Activated CD8-positive, alpha-beta memory T cell treated with anti-CD3 and anti-CD28 coated beads, Interleukin-2, amount 50 U/mL, for 4 hours (primary cell): Measurements from ENCODE around the gene ASIC4.
A peak's percentile ranks its signal among the peaks of the same experiment; 100 is the strongest.

ENCODE experiments used
- DNase-seq: peaks from one replicate; pipeline ENCODE4 v3.0.0-alpha.2; 2020

The ASIC4 gene

GRCh38 chr2:219537657-219538488 is 23.6 kb downstream of the ASIC4 start:
- DNase-seq = no peak

DNA sequence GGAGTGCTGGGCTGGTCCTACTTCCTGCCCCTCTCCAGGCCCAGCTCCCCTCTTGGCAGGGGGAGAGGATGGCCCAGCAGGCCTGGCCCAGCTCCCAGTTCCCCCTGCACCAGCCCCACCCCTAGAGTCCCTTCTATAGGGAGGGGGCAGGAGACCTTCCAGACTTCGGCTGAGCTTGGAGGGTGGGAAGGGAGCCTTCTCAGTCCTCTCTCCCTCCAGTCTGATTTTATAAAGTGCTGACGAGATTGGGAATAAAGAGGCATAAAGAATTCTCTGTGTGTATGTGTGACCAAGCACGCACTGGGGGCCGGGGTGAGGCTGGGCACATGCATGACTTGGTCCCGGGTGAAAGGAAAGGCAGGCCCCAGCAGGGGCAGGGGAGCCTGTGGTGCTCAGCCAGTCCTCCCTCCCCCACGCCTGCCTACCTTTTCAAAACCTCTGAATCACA is 24.2 kb downstream of the ASIC4 start:
- DNase-seq = no peak

DNA sequence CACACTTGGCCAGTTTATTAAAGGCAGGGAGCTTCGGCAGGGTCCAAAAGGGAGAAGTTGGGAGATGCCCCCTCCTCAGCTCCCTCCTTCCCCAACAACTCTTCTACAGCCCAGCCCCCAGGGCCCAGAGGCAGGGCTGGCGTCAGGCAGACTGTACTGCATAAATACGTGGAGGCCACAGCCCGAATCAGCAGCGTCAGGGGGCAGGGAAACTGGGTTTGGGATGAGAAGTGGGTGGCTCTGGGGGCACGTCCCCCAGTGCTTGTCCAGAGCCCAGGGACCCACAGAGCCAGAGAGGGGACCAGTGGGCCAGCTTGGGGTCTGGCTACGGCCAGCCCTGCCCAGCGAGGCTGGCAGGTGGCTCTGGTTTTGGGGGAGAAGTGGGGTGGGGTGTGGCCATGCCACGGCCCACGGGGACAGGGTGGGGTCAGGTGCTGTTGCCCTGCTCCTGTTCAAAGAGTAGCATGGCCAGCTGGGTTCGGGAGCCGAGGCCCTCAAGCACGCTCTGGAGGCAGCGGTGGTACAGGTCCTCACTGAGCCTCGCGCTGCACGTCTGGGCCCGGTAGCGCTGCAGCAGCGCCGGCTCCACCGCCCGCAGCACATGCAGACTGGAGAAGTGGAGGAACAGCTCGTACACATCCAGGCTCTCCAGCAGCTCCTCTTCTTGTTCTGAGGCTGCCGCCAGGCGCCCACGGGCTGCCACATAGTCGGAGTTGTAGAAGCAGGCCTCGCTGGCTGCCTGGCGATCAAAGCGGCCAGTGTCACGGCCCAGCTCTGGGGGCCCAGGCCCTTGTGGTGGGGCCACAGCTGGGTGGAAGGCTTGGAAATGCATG is 24.9 kb downstream of the ASIC4 start:
- no peak for DNase-seq

- DNase-seq = no peak
Measured at GRCh38 chr2:219539926-219540678, 25.8 kb downstream of the ASIC4 start.

GRCh38 chr2:219540784-219541504 is 26.7 kb downstream of the ASIC4 start:
- DNase-seq = no peak

DNA sequence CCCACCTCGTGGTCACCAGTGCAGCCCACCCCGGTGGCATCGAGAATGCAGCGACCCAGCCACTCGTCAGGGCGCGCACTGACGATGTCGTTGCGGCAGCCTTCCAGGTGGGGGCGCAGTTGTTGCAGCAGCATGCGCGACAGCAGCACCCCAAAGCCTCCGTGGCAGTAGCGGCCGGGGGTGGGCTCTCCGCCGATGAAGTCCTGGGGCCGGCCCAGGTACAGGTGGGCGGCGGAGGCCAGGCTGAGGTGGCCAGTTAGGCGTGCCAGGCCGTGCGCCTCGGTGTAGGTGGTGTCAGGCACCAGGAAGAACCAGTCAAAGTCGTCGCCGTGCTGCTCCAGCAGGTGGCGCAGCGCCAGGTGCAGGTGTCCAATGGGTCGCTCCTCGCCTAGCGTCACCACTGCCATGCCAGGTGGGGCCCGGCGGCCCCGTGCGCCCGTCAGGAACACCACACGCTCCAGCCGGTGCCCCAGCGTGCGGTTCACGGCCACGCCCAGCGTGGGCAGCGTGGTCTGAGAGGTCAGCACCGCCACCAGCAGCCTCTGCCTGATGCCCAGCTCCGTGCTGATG is 27.4 kb downstream of the ASIC4 start:
- peak; percentile 88 for DNase-seq

DNA sequence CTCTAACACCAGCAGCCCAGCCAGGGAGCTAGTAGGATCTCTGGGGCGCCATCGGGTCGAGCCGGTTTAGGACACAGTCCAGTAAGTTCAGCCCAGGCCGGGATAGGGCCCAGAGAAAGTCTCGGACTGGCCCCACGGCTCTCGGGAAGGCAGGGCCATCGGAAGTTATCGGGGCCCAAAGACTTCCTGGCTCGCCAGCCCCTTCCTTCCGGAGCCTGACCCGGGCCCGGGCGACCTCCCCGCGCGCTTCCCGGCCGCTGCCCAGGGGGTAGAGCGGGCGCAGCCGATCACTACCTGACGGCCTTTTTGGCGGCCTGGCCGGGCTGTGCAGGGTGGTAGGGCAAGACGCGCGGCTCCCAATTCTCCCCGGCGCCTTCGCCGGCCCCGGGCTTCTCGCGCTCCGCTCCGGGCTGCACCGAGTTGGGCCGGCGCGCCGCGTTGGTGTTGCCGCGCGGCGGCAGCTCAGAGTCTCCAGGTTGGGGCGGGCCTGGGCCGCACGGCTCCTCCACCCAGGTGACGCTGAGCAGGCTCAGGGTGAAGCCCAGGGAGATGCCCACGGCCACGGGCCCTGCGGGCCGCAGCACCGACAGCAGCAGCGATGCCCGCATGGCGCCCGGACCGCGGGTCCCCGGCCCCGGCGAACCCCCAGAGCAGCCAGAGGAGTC is 28.8 kb downstream of the ASIC4 start:
- DNase-seq = no peak

GRCh38 chr2:219543596-219544358 is 29.5 kb downstream of the ASIC4 start, which contains the start of the genes CHPF and TMEM198:
TSS of gene CHPF (minus strand) at chr2:219543809. CDS start at chr2:219543538, 271 bp downstream.
TSS of gene TMEM198 (plus strand) at chr2:219544028. CDS start at chr2:219544728, 700 bp downstream.
- DNase-seq = peak; percentile 90

DNA sequence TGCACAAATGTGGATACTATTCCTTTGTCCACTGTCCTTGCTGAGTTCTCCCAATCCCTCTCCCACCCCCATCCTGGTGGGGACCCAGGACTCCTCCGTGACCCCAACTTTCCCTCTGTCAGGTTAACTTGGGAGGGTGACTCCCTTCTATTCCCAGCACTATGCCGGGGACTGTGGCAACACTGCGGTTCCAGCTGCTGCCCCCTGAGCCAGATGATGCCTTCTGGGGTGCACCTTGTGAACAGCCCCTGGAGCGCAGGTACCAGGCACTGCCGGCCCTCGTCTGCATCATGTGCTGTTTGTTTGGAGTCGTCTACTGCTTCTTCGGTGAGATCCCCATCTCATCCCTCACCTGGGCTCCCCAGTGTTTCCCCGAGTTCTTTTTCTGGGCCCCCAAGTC is 30.3 kb downstream of the ASIC4 start:
- DNase-seq = no peak

DNA sequence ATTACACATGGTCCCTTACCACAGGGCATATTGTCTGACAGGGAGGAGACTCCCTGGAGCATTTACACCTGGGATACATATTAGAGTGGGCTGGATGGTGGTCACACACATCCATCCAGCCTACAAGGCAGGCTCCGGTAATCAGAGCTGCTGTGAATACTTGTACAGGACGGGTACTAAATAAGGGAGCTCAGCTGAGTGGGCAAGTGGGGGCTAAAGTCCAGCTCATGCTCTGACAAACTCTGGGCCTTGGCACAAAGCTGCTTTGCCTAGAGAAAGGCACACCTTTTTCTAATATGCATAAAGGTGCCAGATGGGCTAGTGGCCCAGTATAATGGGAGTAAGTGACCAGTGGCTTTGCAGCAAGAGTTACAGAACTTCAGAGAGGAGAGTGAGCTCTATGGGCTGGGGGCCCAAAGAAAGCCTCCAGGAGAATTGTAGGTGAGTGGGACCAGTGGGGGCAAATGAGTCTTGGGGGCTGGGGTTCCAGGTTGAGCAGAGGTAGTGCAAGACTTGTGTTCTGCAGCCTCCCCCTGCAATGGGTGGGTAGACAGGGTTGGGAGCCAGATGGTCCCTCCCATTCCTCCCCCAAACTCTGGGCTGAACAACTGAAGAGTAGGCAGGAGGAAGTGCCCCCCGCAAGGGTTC is 31.1 kb downstream of the ASIC4 start:
- DNase-seq = no peak

GRCh38 chr2:219545943-219546352 is 31.7 kb downstream of the ASIC4 start:
- no peak for DNase-seq

DNA sequence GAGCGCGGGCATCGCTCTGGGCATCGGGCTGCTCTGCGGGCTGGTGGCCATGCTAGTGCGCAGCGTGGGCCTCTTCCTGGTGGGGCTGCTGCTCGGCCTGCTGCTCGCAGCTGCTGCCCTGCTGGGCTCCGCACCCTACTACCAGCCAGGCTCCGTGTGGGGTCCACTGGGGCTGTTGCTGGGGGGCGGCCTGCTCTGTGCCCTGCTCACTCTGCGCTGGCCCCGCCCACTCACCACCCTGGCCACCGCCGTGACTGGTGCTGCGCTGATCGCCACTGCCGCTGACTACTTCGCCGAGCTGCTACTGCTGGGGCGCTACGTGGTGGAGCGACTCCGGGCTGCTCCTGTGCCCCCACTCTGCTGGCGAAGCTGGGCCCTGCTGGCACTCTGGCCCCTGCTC is 33.3 kb downstream of the ASIC4 start:
- no peak for DNase-seq

- DNase-seq = no peak
Measured at GRCh38 chr2:219548990-219549389, 34.7 kb downstream of the ASIC4 start.

DNA sequence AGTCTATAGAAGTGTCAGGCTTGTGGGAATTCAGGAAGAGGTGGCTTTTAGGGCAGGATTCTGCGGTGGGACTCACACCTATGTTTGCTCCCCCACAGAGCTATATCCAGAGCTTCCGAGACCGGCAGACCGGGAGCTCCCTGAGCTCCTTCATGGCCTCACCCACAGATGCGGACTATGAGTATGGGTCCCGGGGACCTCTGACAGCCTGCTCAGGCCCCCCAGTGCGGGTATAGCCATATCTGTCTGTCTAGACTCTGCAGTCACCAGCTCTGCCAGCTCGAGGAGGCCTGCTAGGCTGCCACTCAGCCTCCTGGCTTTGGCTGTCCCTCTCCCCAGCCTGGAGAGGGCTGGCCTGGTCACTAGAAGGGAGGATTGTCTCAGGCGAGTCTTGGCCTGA is 35.3 kb downstream of the ASIC4 start:
- DNase-seq = no peak

GRCh38 chr2:219551441-219552381 is 37.4 kb downstream of the ASIC4 start:
- no peak for DNase-seq

- DNase-seq = peak; percentile 78
Measured at GRCh38 chr2:219552382-219553167, 38.3 kb downstream of the ASIC4 start.

- DNase-seq = no peak
Measured at GRCh38 chr2:219553168-219553417, 38.8 kb downstream of the ASIC4 start.

GRCh38 chr2:219553463-219553963 is 39.2 kb downstream of the ASIC4 start:
- DNase-seq = no peak
